ENCODE results near the gene CBARP. TPM values are rescaled to one million over a fixed set of nuclear protein-coding genes. Genes with fewer than 3 reads are reported as not detected.

Gene CBARP
- total and polyA plus RNA-seq, 2 of the 13 experiments (the other 11 are each of a cell fraction or from before 2014, with no cell fraction given), result 1.2 to 1.4 TPM

DNA sequence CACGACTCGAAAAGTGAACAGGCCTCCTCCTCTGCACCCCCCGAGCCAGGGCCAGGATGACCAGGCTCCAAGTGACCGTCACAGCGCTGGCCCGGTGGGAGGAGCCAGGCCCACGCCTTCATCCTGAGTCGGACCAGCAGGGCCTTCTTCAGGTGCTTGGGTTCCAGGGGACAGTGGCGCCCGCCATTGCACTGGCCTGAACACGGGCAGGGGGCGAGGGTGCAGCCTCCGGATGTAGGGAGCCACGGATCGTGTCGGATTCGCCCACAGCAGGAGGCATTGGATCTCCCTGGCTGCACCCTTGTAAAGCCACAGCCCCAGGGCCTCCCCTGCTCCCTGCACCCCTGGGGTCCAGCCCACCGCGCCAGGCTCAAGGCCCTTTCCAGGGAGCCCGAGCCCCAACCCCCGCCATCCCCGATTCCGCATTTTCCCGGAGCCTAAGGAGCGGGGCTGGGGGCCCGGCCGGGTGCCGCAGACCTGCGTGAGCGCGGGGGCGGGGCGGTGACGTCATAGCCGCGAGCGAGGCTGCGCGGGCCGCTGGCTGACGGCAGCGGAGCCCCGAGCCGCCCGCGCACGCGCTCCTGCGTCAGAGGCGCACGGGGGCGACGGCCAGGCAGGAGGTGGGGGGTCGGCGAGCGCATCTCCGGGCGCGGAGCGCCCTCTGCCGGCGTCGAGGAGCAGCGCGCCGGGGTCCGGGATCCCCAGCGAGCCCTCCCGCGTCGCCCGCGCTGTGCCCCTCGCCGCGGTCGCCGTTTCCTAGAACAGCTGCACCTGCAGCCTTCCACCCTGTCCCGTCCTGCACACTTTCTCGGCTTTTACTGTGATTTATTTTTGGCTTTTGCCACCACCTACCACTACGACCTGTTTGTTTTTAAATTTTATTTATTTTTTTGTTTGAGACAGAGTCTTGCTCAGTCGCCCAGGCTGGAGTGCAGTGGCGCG lies 2.3 kb upstream of the CBARP start (continued):
- TF ChIP-seq, protein P1, sequence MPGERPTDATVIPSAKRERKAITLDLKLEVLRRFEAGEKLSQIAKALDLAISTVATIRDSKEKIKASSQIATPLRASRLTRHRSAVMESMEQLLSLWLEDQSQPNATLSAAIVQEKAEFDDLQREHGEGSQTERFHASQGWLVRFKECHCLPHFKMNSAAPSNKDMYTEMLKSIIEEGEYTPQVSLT (CRISPR knock-in tag; IDR thresholded peaks at IDR 0.05; ENCODE audit: borderline replicate concordance, low read depth), result no peak
- TF ChIP-seq IKZF5 (CRISPR knock-in tag; IDR thresholded peaks at IDR 0.05) (no peak), KDM3A (CRISPR knock-in tag; IDR thresholded peaks at IDR 0.05; ENCODE audit: low read depth) (no peak), DNMT1 (CRISPR knock-in tag; IDR thresholded peaks at IDR 0.05) (no peak), ASH2L (IDR thresholded peaks at IDR 0.05; ENCODE audit: insufficient read length, low read depth, low read length) (no peak), PAF1 (CRISPR knock-in tag; IDR thresholded peaks at IDR 0.05) (no peak), ZNF510 (CRISPR knock-in tag; IDR thresholded peaks at IDR 0.05; ENCODE audit: low read depth) (no peak), ZNF335 (CRISPR knock-in tag; IDR thresholded peaks at IDR 0.05) (no peak), ZSCAN31 (CRISPR knock-in tag; IDR thresholded peaks at IDR 0.05; ENCODE audit: low read depth) (no peak), ZBTB7A (CRISPR knock-in tag; IDR thresholded peaks at IDR 0.05) (no peak), ZNF747 (CRISPR knock-in tag; IDR thresholded peaks at IDR 0.05; ENCODE audit: borderline replicate concordance) (no peak), ZNF597 (CRISPR knock-in tag; IDR thresholded peaks at IDR 0.05) (no peak), ZSCAN12 (CRISPR knock-in tag; IDR thresholded peaks at IDR 0.05) (no peak), ZNF451 (CRISPR knock-in tag; IDR thresholded peaks at IDR 0.05) (no peak), HNRNPH1 (optimal IDR thresholded peaks at IDR 0.05; ENCODE audit: low read depth, low read length) (no peak), ZNF883 (CRISPR knock-in tag; IDR thresholded peaks at IDR 0.05; ENCODE audit: not compliant biosample characterization) (no peak), KLF11 (CRISPR knock-in tag; IDR thresholded peaks at IDR 0.05) (no peak)
- TF ChIP-seq, protein P2, sequence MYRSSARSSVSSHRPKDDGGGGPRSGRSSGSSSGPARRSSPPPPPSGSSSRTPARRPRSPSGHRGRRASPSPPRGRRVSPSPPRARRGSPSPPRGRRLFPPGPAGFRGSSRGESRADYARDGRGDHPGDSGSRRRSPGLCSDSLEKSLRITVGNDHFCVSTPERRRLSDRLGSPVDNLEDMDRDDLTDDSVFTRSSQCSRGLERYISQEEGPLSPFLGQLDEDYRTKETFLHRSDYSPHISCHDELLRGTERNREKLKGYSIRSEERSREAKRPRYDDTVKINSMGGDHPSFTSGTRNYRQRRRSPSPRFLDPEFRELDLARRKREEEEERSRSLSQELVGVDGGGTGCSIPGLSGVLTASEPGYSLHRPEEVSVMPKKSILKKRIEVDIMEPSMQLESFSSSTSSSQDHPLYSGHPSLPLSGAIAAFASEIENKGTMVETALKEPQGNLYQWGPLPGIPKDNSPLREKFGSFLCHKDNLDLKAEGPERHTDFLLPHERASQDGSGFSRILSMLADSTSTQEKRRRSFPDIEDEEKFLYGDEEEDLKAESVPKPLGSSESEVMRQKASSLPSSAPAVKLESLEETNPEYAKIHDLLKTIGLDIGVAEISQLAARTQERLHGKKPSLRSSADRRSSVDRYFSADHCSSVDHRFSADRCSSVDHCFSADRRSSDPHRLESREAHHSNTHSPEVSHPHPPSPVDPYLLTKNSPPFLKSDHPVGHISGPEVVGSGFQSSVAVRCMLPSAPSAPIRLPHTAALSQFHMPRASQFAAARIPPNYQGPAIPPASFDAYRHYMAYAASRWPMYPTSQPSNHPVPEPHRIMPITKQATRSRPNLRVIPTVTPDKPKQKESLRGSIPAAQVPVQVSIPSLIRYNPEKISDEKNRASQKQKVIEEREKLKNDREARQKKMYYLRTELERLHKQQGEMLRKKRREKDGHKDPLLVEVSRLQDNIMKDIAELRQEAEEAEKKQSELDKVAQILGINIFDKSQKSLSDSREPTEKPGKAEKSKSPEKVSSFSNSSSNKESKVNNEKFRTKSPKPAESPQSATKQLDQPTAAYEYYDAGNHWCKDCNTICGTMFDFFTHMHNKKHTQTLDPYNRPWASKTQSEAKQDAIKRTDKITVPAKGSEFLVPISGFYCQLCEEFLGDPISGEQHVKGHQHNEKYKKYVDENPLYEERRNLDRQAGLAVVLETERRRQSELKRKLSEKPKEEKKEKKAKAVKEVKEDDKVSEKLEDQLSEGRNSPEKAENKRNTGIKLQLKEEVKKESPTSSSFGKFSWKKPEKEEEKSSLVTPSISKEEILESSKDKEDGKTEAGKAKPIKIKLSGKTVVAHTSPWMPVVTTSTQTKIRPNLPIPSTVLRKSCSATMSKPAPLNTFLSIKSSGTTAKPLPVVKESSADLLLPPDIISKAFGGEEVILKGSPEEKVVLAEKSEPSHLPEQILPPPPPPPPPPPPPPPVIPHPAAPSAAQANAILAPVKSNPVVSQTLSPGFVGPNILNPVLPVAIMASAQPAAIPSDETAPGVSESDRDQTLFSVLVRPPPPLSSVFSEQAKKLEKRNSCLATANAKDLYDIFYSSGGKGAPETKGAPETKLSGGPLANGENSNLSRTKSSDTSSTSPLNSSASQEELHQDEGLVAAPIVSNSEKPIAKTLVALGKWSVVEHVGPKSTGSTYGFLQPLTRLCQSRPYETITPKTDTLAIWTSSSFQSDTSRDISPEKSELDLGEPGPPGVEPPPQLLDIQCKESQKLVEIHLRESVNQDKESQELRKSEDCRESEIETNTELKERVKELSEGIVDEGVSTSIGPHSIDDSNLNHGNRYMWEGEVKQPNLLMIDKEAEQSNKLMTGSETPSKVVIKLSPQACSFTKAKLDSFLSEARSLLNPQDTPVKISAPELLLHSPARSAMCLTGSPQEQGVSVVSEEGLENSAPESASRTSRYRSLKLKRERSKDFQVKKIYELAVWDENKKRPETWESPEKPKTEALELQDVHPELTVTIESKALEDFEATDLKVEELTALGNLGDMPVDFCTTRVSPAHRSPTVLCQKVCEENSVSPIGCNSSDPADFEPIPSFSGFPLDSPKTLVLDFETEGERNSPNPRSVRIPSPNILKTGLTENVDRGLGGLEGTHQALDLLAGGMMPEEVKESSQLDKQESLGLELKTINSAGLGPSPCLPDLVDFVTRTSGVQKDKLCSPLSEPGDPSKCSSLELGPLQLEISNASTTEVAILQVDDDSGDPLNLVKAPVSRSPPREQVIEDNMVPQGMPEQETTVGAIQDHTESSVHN (CRISPR knock-in tag; IDR thresholded peaks at IDR 0.05), result no peak
